Measurements from ENCODE around the gene MKI67. TPM values are rescaled to one million over a fixed set of nuclear protein-coding genes. Genes with fewer than 3 reads are reported as not detected.

Gene MKI67
- total RNA-seq, 8 experiments from 2014 or later = 0.15 to 51.8 (median 2.4) TPM

GRCh38 chr10:128070721-128071416 lies 55.4 kb downstream of the MKI67 start:
- in situ Hi-C loops (cut with MboI; ENCODE audit: low pct_unique_long_range_greater_than_20kb in 2 of 9, low sequenced_read_pairs in 9 of 9, unreplicated experiment in 9 of 9) = loop anchor here in 4 of 9 experiments (10.0 to 25.0 kb wide), 3 partner anchors 74 to 359 kb away; partner anchors contain the start of gene PTPRE (in 1 of the 4)

GRCh38 chr10:128070161-128070560 lies 56.1 kb downstream of the MKI67 start:
- Histone ChIP-seq H3K27ac (no peak overlapping the region), H3K4me1 (replicated peaks in 1 of 2) (no peaks in the 10 kb centered on the region), H3K4me3 (no peak overlapping the region)
- no peak for ATAC-seq (replicated peaks in 6 of 8)
- in situ Hi-C loops (cut with MboI; ENCODE audit: low pct_unique_long_range_greater_than_20kb in 2 of 9, low sequenced_read_pairs in 9 of 9, unreplicated experiment in 9 of 9) = loop anchor here in 4 of 9 experiments (10.0 to 25.0 kb wide), 3 partner anchors 75 to 358 kb away; partner anchors contain the start of gene PTPRE (in 1 of the 4)
- 40 to 100% (median 74%) methylated on average over 1 to 6 of the region's 10 CpGs; no CpG with 5 or more reads in 3 of the 10 experiments for WGBS, 10 experiments

More at GRCh38 chr10:128070721-128071416, 55.4 kb downstream of the MKI67 start:
- Histone ChIP-seq H3K4me3 (no peak overlapping the region), H3K4me1 (replicated peaks in 1 of 2) (no peaks in the 10 kb centered on the region), H3K27ac (no peak overlapping the region)
- WGBS, 10 experiments = 61 to 88% (median 76%) methylated on average over 1 to 14 of the region's 17 CpGs; no CpG with 5 or more reads in 4 of the 10 experiments
- no peak for ATAC-seq (replicated peaks in 6 of 8)

GRCh38 chr10:128069351-128070051 lies 56.7 kb downstream of the MKI67 start:
- no peak overlapping the region for H3K27ac ChIP-seq
- ATAC-seq (replicated peaks in 6 of 8) = peak; percentile 42 to 90 (median 80)
- in situ Hi-C loops (cut with MboI; ENCODE audit: low pct_unique_long_range_greater_than_20kb in 2 of 9, low sequenced_read_pairs in 9 of 9, unreplicated experiment in 9 of 9) = loop anchor here in 4 of 9 experiments (10.0 to 25.0 kb wide), 3 partner anchors 75 to 357 kb away; partner anchors contain the start of gene PTPRE (in 1 of the 4)
- H3K4me1 ChIP-seq (replicated peaks in 1 of 2) = no peaks in the 10 kb centered on the region
- H3K4me3 ChIP-seq = no peak overlapping the region
- 26 to 97% (median 37%) methylated on average over 3 to 19 of the region's 28 CpGs; no CpG with 5 or more reads in 3 of the 10 experiments for WGBS, 10 experiments

GRCh38 chr10:128068398-128069285 lies 57.6 kb downstream of the MKI67 start:
- peak in 1 of 8 experiments; percentile 8 for ATAC-seq (replicated peaks in 6 of 8)
- in situ Hi-C loops (cut with MboI; ENCODE audit: low pct_unique_long_range_greater_than_20kb in 2 of 9, low sequenced_read_pairs in 9 of 9, unreplicated experiment in 9 of 9) = loop anchor here in 3 of 9 experiments (25.0 kb wide), 1 partner anchor 356 kb away; no protein-coding TSS in a partner anchor
- Histone ChIP-seq H3K4me1 (replicated peaks in 1 of 2) (no peaks in the 10 kb centered on the region), H3K27ac (no peak overlapping the region), H3K4me3 (no peak overlapping the region)
- WGBS, 10 experiments = 93 to 100% (median 94%) methylated on average over 1 to 5 of the region's 19 CpGs; no CpG with 5 or more reads in 6 of the 10 experiments

- WGBS, 10 experiments = 95 to 100% methylated on average over 2 to 3 of the region's 25 CpGs; no CpG with 5 or more reads in 8 of the 10 experiments
- in situ Hi-C loops (cut with MboI; ENCODE audit: low pct_unique_long_range_greater_than_20kb in 2 of 9, low sequenced_read_pairs in 9 of 9, unreplicated experiment in 9 of 9) = loop anchor here in 3 of 9 experiments (25.0 kb wide), 1 partner anchor 356 kb away; no protein-coding TSS in a partner anchor
- H3K27ac ChIP-seq = no peak overlapping the region
- ATAC-seq (replicated peaks in 6 of 8) = no peak
- no peak overlapping the region for H3K4me3 ChIP-seq
- no peaks in the 10 kb centered on the region for H3K4me1 ChIP-seq (replicated peaks in 1 of 2)
Observed at GRCh38 chr10:128067691-128068397, 58.4 kb downstream of the MKI67 start.

- WGBS, 10 experiments = 40 to 100% (median 83%) methylated on average over 1 to 9 of the region's 13 CpGs; no CpG with 5 or more reads in 3 of the 10 experiments
- H3K4me1 ChIP-seq (replicated peaks in 1 of 2) = peaks cover 0 to 7% of the 10 kb centered on the region in 2 donors
- no peak overlapping the region for H3K27ac ChIP-seq
- ATAC-seq (replicated peaks in 6 of 8) = no peak
- no peak overlapping the region for H3K4me3 ChIP-seq
- in situ Hi-C loops (cut with MboI; ENCODE audit: low pct_unique_long_range_greater_than_20kb in 2 of 9, low sequenced_read_pairs in 9 of 9, unreplicated experiment in 9 of 9) = loop anchor here in 3 of 9 experiments (25.0 kb wide), 1 partner anchor 355 kb away; no protein-coding TSS in a partner anchor
Observed at GRCh38 chr10:128066870-128067382, 59.3 kb downstream of the MKI67 start.

- WGBS, 10 experiments = 70 to 100% (median 90%) methylated on average over 2 to 9 of the region's 13 CpGs; no CpG with 5 or more reads in 2 of the 10 experiments
- no peak overlapping the region for H3K27ac ChIP-seq
- no peak for ATAC-seq (replicated peaks in 6 of 8)
- H3K4me1 ChIP-seq (replicated peaks in 1 of 2) = peaks cover 0 to 7% of the 10 kb centered on the region in 2 donors
- in situ Hi-C loops (cut with MboI; ENCODE audit: low pct_unique_long_range_greater_than_20kb in 2 of 9, low sequenced_read_pairs in 9 of 9, unreplicated experiment in 9 of 9) = loop anchor here in 3 of 9 experiments (25.0 kb wide), 1 partner anchor 354 kb away; no protein-coding TSS in a partner anchor
- H3K4me3 ChIP-seq = no peak overlapping the region
Observed at GRCh38 chr10:128065881-128066534, 60.2 kb downstream of the MKI67 start.

GRCh38 chr10:128064970-128065580 lies 61.1 kb downstream of the MKI67 start:
- in situ Hi-C loops (cut with MboI; ENCODE audit: low pct_unique_long_range_greater_than_20kb in 2 of 9, low sequenced_read_pairs in 9 of 9, unreplicated experiment in 9 of 9) = loop anchor here in 3 of 9 experiments (25.0 kb wide), 1 partner anchor 353 kb away; no protein-coding TSS in a partner anchor
- Histone ChIP-seq H3K4me3 (no peak overlapping the region), H3K27ac (no peak overlapping the region), H3K4me1 (replicated peaks in 1 of 2) (peaks cover 0 to 7% of the 10 kb centered on the region in 2 donors)
- peak in 2 of 8 experiments; percentile 51 to 76 for ATAC-seq (replicated peaks in 6 of 8)
- 10 to 100% (median 69%) methylated on average over 1 to 8 of the region's 17 CpGs; no CpG with 5 or more reads in 3 of the 10 experiments for WGBS, 10 experiments

GRCh38 chr10:128064108-128064969 lies 61.9 kb downstream of the MKI67 start:
- WGBS, 10 experiments = 0 to 100% (median 67%) methylated on average over 1 to 7 of the region's 11 CpGs; no CpG with 5 or more reads in 1 of the 10 experiments
- Histone ChIP-seq H3K27ac (no peak overlapping the region), H3K4me1 (replicated peaks in 1 of 2) (peaks cover 0 to 7% of the 10 kb centered on the region in 2 donors), H3K4me3 (no peak overlapping the region)
- in situ Hi-C loops (cut with MboI; ENCODE audit: low pct_unique_long_range_greater_than_20kb in 2 of 9, low sequenced_read_pairs in 9 of 9, unreplicated experiment in 9 of 9) = loop anchor here in 3 of 9 experiments (25.0 kb wide), 1 partner anchor 352 kb away; no protein-coding TSS in a partner anchor
- ATAC-seq (replicated peaks in 6 of 8) = peak in 3 of 8 experiments; percentile 62 to 86 (median 75)

- no peak overlapping the region for H3K4me3 ChIP-seq
- 100% methylated on average over 1 of the region's 7 CpGs; no CpG with 5 or more reads in 9 of the 10 experiments for WGBS, 10 experiments
- peaks cover 0 to 7% of the 10 kb centered on the region in 2 donors for H3K4me1 ChIP-seq (replicated peaks in 1 of 2)
- no peak overlapping the region for H3K27ac ChIP-seq
- in situ Hi-C loops (cut with MboI; ENCODE audit: low pct_unique_long_range_greater_than_20kb in 2 of 9, low sequenced_read_pairs in 9 of 9, unreplicated experiment in 9 of 9) = loop anchor here in 3 of 9 experiments (25.0 kb wide), 1 partner anchor 351 kb away; no protein-coding TSS in a partner anchor
- ATAC-seq (replicated peaks in 6 of 8) = no peak
Observed at GRCh38 chr10:128063736-128064107, 62.5 kb downstream of the MKI67 start.
